NT2/D1 (cell line): ENCODE results near the gene NDUFA3.

Experiments used
- DNase-seq: peaks from one replicate; pipeline ENCODE4 v3.0.0-alpha.2; 2011; ENCODE audit warnings: low read depth, low spot score
- H3K27me3 ChIP-seq: 2 replicates; pipeline ENCODE4 v1.6.0; 2011; ENCODE audit warnings: mild to moderate bottlenecking; ENCODE audit not compliant: insufficient read length, insufficient read depth
- H3K36me3 ChIP-seq: 2 replicates; pipeline ENCODE4 v1.6.1; 2011; ENCODE audit warnings: mild to moderate bottlenecking, low read length, mixed read lengths; ENCODE audit not compliant: insufficient read depth, insufficient read length
- H3K4me1 ChIP-seq: 2 replicates; pipeline ENCODE4 v1.5.1; 2011; ENCODE audit not compliant: insufficient read depth, insufficient read length
- H3K4me3 ChIP-seq: 2 replicates; pipeline ENCODE4 v1.5.1; 2011; ENCODE audit warnings: low read depth; ENCODE audit not compliant: insufficient read length
- H3K9ac ChIP-seq: 2 replicates; pipeline ENCODE4 v1.6.0; 2011; ENCODE audit warnings: low read depth; ENCODE audit not compliant: insufficient read length
- H3K9me3 ChIP-seq: 2 replicates; pipeline ENCODE4 v1.5.1; 2011; ENCODE audit warnings: mild to moderate bottlenecking, low read length; ENCODE audit not compliant: insufficient read depth
- SUZ12 ChIP-seq: IDR thresholded peaks from 2 replicates; pipeline ENCODE4 v1.6.1; 2011; ENCODE audit not compliant: insufficient read length, insufficient read depth; ENCODE audit errors: extremely low read depth
- YY1 ChIP-seq: IDR thresholded peaks from 2 replicates; pipeline ENCODE4 v1.6.1; 2011; ENCODE audit not compliant: insufficient read length, insufficient read depth
- ZNF274 ChIP-seq: IDR thresholded peaks from 2 replicates; pipeline ENCODE4 v1.6.1; 2011; ENCODE audit warnings: mild to moderate bottlenecking, low read depth, low read length

Gene NDUFA3

GRCh38 chr19:54133957-54134590 lies 31.4 kb downstream of the NDUFA3 start:
- DNase-seq = no peak
- H3K4me3 ChIP-seq = no peak overlapping the region
- H3K27me3 ChIP-seq = no peaks in the 10 kb centered on the region
- H3K9me3 ChIP-seq = peaks cover 7% of the 10 kb centered on the region; the same call in 1 of the 2 replicates
- no peak for TF ChIP-seq ZNF274
- no peak for TF ChIP-seq YY1
- no peak for TF ChIP-seq SUZ12
- no peak overlapping the region for H3K9ac ChIP-seq
- peaks cover 35% of the 10 kb centered on the region for H3K36me3 ChIP-seq
- H3K4me1 ChIP-seq = peaks cover 4% of the 10 kb centered on the region

DNA sequence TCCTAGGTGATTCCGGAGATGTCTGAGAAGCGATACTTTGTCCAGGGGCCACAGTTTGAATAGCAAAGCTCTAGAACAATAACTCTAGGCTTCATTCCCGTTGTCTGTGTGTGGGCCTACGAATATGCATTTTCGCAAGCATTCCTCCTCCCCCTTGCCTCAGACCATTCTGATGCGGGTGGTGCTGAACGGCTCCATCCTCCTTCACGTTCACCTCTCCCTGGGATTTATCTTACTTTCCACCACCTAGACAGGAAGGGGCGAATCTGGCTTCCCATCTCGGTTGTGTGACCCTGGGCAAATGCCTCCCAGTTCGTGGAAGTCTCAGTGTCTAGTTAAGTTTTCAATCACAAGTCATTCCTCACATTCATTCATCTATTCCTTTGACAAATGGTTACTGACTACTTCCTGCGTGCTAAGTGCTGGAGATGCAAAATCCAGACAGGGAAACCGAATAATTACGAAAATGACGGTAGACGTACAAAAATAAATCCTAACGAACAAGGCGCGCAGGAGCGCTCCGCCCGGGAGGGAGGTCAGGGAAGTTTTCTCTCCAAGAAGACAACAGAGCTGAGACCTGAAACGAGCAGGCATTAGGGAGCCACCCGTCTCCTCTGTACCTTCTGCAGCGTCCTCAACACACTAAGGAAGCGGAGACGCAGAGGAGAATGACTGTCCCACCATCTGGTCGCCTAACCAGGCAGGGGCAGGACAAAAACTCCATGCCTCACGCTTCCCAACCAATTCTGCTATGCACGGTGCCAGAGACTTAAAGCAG lies 33.6 kb downstream of the NDUFA3 start:
- TF ChIP-seq ZNF274 (no peak), YY1 (no peak), SUZ12 (no peak)
- Histone ChIP-seq H3K36me3 (peaks cover 41% of the 10 kb centered on the region), H3K27me3 (no peaks in the 10 kb centered on the region), H3K4me3 (peak overlapping the region; percentile 41), H3K9ac (peak overlapping the region; percentile 84), H3K4me1 (peaks cover 14% of the 10 kb centered on the region), H3K9me3 (peaks cover 7% of the 10 kb centered on the region; the same call in 1 of the 2 replicates)
- DNase-seq = no peak

DNA sequence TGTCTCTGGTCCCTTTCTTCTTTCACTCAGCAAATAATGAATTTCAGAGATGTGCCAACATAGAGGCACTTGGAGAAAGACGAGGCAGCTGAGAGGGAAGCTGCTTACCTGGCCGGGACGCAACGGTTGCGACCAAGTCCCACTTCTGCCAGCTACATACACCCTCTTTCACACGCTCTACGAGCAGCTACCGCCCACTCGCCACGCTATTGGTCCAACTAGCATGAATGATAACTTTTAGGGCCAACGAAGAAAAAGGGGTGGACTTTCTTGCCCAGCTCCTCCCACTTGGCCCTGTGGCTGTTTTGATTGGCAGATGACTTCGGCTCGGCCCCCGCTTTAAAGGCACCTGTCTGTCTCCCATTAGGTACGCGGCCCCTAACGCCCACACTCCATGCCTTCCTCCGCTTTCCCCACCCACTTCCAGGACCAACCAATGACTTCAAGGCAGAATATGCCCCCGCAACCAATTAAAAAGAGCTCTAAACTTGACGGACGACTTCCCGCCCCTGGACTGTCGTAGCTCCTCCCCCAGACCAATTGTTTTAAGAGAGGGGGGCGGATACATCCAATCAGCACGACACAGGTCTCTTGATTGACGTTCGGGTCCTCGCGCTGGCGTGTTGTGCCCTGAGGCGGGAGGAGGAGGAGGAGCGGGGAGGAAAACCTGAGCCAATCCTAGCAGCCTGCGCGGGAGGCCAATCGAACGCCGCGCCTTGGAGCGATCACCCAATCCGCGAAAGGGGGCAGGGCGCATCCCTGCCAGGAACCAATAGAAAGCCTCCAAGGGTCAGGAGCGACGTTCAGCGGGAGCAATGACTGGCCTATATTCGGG lies 34.4 kb downstream of the NDUFA3 start:
- Histone ChIP-seq H3K4me3 (peak overlapping the region; percentile 66), H3K9ac (peak overlapping the region; percentile 84), H3K36me3 (peaks cover 41% of the 10 kb centered on the region), H3K4me1 (peaks cover 14% of the 10 kb centered on the region), H3K9me3 (peaks cover 7% of the 10 kb centered on the region; the same call in 1 of the 2 replicates), H3K27me3 (no peaks in the 10 kb centered on the region)
- TF ChIP-seq SUZ12 (no peak), ZNF274 (no peak), YY1 (no peak)
- peak; percentile 98 for DNase-seq

GRCh38 chr19:54137699-54138488 lies 35.2 kb downstream of the NDUFA3 start, which contains the start of gene CNOT3:
TSS of gene CNOT3 (plus strand) at chr19:54137762. CDS start at chr19:54142979, 5,217 bp downstream.
- H3K36me3 ChIP-seq = peaks cover 50% of the 10 kb centered on the region
- DNase-seq = no peak
- H3K9me3 ChIP-seq = peaks cover 7% of the 10 kb centered on the region; the same call in 1 of the 2 replicates
- H3K4me1 ChIP-seq = peaks cover 14% of the 10 kb centered on the region
- peak within 1 kb of the TSS; percentile 66 for H3K4me3 ChIP-seq
- H3K27me3 ChIP-seq = no peaks in the 10 kb centered on the region
- peak within 1 kb of the TSS; percentile 84 for H3K9ac ChIP-seq
- TF ChIP-seq YY1 = peak; percentile 71
- no peak for TF ChIP-seq SUZ12

DNA sequence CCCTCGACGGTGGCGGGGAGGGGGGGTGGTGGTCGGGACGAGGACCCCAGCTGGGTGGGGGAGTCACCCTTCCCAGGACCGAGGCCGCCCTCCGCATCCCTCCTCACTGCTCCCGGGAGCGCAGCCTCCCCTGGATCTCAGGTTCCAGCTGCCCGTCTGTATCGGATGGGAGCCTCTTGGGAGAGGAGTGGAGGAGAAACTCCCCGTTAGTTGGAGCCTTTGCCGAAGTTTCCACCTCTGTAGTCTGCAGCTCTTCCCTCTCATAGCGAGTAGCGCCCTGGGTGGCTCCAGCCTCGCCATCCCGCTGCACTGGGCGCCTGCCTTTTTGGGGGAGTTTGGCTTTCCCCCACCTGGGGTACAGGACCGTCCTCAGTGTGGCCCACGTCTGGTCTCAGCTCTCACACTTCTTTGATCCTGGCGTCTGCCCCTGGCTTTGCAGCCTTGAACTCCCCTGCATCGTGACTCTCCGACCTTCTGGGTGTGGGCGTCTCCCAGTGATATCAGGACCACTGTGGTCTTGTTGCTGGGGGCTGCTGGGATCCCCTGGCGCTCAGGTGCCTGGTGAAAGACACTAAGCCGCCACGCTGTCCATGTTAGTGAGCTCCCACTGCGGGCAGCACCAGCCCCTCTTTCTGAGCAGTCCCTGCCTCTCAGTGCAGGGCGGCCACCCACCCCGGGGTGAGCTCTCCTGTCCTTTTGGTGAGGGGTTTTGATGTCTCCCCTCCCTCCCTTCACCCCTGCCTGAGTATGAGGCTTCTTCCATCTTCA lies 36.0 kb downstream of the NDUFA3 start:
- peak overlapping the region; percentile 66 for H3K4me3 ChIP-seq
- peaks cover 52% of the 10 kb centered on the region for H3K36me3 ChIP-seq
- DNase-seq = no peak
- H3K9ac ChIP-seq = peak overlapping the region; percentile 80
- TF ChIP-seq YY1 (no peak), SUZ12 (no peak), ZNF274 (no peak)
- H3K9me3 ChIP-seq = peaks cover under 1% of the 10 kb centered on the region; the same call in 1 of the 2 replicates
- H3K4me1 ChIP-seq = peaks cover 14% of the 10 kb centered on the region
- H3K27me3 ChIP-seq = no peaks in the 10 kb centered on the region

- no peak for TF ChIP-seq YY1
- no peak for TF ChIP-seq SUZ12
- TF ChIP-seq ZNF274 = no peak
- Histone ChIP-seq H3K36me3 (peaks cover 79% of the 10 kb centered on the region), H3K4me3 (no peak overlapping the region), H3K9me3 (no peaks in the 10 kb centered on the region), H3K27me3 (no peaks in the 10 kb centered on the region), H3K9ac (no peak overlapping the region), H3K4me1 (peaks cover 14% of the 10 kb centered on the region)
- no peak for DNase-seq
Measured at GRCh38 chr19:54141356-54141755, 38.7 kb downstream of the NDUFA3 start.
